NCI-H510A treated with DMSO at 0.1 percent for 48 hours (cell line): Measurements from ENCODE around the gene CASD1.

Source experiments
- DNase-seq: peaks from one replicate; lab custom pipeline; 2025; lab: John Stamatoyannopoulos, UW

Gene CASD1

DNA sequence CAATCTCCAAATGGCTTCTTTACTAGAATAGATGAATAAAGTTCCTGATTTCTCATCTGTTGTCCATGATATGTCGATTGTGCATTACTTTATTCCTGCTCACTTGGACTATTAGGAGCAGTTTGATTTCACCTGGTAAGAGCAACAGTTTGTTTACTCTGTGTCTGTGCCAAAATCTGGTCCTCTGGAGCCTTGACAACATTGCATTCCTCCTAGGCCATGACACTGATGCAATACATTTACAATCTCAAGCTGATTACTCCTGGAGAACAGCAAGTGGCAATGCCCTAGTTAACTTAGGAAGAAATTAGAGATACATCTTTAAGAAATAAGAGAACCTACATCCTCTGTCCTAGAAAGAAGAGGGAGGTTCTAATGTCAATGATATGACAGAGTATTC, 74.5 kb downstream of the CASD1 start:
- no peak for DNase-seq

GRCh38 chr7:94588075-94588474, 78.5 kb downstream of the CASD1 start:
- DNase-seq, result no peak

DNA sequence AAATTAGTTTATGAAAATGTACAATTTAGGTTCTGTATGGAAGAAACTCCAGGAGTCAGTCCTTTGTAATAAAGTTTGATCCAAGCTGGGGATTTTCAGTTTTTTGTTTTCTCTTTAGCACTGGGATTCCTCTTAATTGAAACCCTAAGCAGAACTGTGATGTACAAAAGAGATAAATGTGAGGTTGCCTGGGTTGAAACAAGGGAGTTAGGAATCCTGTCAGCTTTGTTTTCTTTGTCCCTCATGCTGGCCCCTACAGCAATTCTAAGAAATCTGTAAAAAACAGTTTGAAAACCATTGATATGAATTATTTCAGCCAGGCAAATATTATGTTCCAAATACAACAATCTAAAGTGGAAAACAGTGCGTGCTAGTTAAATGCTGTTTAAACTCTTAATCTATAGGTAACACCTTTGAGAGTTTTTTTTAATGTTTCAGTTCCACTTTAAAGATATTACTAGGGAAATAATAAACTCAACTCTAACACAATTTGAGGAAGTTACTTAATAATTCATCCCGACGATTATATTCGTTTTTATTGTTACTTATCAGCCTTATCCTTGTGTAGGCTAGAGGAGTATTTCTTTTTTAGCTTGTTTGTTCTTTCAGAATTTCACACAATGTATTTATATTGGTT, 81.0 kb downstream of the CASD1 start:
- no peak for DNase-seq

DNA sequence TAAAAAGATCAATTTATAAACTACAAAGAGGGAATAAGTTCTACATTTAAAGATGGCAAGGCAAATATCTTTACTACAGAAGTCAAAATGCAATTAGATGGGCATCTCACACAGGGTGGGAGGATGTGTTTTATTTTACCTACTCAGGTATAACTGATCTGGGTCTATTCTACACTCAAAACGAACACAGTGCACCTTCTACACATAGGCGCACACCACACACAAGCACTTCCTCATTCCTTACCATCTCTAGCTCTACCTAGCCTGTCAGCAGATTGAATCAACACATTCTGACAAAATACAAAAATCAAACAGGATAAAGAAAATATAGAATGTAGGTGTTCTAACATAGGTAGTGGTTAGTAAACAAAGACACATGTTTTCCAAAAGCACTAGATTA, 81.6 kb downstream of the CASD1 start:
- no peak for DNase-seq

- no peak for DNase-seq
Measured at GRCh38 chr7:94594882-94595281, 85.3 kb downstream of the CASD1 start.

- DNase-seq, result no peak
Measured at GRCh38 chr7:94595717-94596116, 86.1 kb downstream of the CASD1 start.

GRCh38 chr7:94600267-94600666, 90.7 kb downstream of the CASD1 start:
- DNase-seq, result no peak

GRCh38 chr7:94602181-94602580, 92.6 kb downstream of the CASD1 start:
- DNase-seq, result no peak

DNA sequence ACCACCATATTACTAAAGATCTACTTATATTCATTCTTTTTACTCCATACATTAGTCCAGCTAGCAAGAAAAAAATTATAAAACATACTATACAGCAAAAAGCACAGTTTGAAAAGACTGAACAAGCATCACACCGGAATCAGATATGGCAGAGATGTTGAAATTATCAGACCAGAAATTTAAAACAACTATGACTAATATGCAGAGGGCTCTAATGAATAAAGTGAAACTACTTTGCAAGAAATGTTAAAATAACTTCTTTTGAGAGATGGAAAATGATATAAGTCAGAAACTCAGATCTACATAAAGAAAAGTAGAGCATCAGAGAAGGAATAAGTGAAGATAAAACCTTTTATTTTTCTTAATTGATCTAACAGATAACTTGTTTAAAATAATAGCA, 95.4 kb downstream of the CASD1 start:
- DNase-seq, result no peak
